Effector memory CD4-positive, alpha-beta T cell (primary cell): ENCODE results near the gene SLC9A7.
"Not testable (repeated sequence)": the region's sequence is repeated elsewhere in the genome, so short reads cannot be mapped to it uniquely, and the experiment has no call there.

Experiments used
- DNase-seq, 3 donors: peaks; one replicate each; pipeline ENCODE4 v3.0.0-alpha.2; 2020
- H3K27ac ChIP-seq: 2 replicates; pipeline ENCODE4 v1.7.0; 2013; ENCODE audit warnings: mild to moderate bottlenecking, low read length, moderate library complexity; ENCODE audit not compliant: insufficient read depth, poor library complexity, severe bottlenecking
- H3K27me3 ChIP-seq: replicated peaks from 2 replicates; pipeline ENCODE4 v1.7.0; 2013; ENCODE audit warnings: mild to moderate bottlenecking, low read length; ENCODE audit not compliant: insufficient read depth, control insufficient read depth, poor library complexity, severe bottlenecking
- H3K36me3 ChIP-seq: 2 replicates; pipeline ENCODE4 v1.7.0; 2013; ENCODE audit warnings: mild to moderate bottlenecking, low read length, moderate library complexity; ENCODE audit not compliant: control insufficient read depth, insufficient read depth
- H3K4me1 ChIP-seq: 2 replicates; pipeline ENCODE4 v1.7.0; 2013; ENCODE audit warnings: low read length, mild to moderate bottlenecking; ENCODE audit not compliant: control insufficient read depth, insufficient read depth, poor library complexity, severe bottlenecking
- H3K4me3 ChIP-seq: 2 replicates; pipeline ENCODE4 v1.7.0; 2013; ENCODE audit warnings: low read length, low read depth, mild to moderate bottlenecking; ENCODE audit not compliant: insufficient read depth, poor library complexity, severe bottlenecking
- H3K9me3 ChIP-seq: 2 replicates; pipeline ENCODE4 v1.7.0; 2013; ENCODE audit warnings: mild to moderate bottlenecking, low read length, moderate library complexity; ENCODE audit not compliant: control insufficient read depth

SLC9A7 gene

DNA sequence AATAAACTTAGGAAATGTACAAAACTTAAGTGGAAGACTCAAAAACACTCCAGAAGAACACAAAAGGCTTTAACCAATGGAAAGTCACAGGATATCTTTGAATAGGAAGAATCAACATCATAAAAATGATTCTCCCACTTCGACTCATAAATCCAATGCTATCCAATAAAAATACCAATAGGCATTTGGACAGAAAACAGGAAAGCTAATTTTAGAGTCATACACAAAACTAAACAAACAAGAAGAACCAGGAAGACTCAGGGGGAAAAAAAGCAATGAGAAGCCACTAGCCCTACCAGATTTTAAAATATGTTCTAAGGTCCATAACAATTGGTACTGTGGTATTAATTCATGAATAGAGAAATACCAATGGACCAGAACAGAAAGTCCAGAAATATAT, 28.2 kb downstream of the SLC9A7 start:
- Histone ChIP-seq H3K9me3 (peaks cover 3% of the 10 kb centered on the region), H3K27me3 (no peaks in the 10 kb centered on the region), H3K4me3 (no peak overlapping the region), H3K36me3 (no peaks in the 10 kb centered on the region), H3K4me1 (no peaks in the 10 kb centered on the region), H3K27ac (no peak overlapping the region)
- no peak for DNase-seq

DNA sequence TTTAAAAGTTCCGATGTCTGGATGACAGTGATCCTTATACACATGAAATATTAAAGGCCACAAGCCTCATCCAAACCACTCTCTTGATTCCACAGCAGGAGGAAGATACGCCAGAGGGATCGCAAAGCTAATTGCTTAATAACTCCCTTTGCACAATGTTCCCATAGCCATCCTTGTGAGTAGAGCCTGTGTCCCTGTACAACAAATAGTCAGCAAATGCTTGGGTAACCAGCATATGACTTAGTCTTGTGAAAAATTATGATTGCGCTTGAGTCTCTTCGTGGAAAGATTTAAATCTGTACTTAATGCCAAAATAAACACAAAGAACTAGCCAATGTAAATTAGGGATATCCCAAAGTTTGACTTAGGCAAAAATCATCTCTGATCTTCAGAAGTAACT, 31.5 kb downstream of the SLC9A7 start:
- no peaks in the 10 kb centered on the region for H3K4me1 ChIP-seq
- H3K9me3 ChIP-seq = no peaks in the 10 kb centered on the region
- DNase-seq = no peak
- H3K27ac ChIP-seq = no peak overlapping the region
- no peak overlapping the region for H3K4me3 ChIP-seq
- H3K36me3 ChIP-seq = no peaks in the 10 kb centered on the region
- no peaks in the 10 kb centered on the region for H3K27me3 ChIP-seq

DNA sequence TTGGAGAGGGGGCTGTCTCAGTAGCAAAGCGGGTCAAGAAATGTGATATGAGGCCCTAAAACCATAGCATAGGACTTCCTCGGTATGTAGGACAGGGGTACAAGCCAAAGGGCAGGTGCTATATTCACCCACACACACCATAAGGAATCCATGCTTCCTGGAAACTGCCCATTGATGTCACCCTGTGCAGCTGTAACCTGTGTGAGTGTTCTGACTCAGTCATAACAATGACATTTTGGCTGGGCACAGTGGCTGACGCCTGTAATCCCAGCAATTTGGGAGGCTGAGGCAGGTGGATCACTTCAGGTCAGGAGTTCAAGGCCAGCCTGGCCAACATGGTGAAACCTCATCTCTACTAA, 35.4 kb downstream of the SLC9A7 start:
- H3K27ac ChIP-seq, DNase-seq: not testable (repeated sequence)

DNA sequence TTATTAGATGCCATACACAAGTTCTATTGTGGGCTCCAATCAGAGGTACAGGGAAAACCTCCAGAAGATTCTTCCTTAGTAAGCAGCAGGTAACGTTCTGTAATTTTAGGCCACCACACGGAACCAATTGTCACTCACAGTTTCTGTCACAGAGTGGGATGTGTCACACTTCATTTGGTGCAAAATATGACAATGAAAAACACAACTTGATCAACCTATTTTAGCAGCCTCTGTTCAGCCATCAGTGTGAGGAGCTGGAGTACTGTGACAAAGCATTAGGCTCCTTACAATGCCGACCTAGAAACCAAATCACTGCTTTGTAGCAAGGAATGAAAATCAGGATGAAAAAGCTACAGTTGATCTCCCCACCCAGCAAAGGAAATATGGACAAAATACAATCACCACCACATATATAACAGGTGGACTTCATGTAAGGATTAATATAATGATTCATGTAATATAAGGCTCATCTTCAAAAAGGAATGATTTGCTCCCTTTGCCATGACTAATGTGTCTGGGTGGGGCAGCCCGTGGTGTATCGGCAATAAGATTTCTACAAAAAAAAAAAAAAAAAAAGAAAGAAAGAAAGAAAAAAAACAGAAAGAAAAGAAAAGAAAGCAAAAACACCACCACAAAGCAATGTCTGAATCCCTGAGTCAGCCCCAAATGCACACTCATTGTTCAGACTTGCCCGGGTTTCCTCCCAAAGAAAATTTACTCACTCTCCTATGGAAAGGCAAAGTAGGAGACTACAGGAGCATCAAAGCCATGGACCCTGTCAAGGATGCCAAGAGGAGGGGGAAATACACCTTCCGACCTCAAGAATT, 36.0 kb downstream of the SLC9A7 start:
- H3K4me3 ChIP-seq = no peak overlapping the region
- no peaks in the 10 kb centered on the region for H3K27me3 ChIP-seq
- no peak for DNase-seq
- no peaks in the 10 kb centered on the region for H3K4me1 ChIP-seq
- H3K9me3 ChIP-seq = no peaks in the 10 kb centered on the region
- H3K36me3 ChIP-seq = no peaks in the 10 kb centered on the region
- H3K27ac ChIP-seq = no peak overlapping the region

More for the DNA sequence above, 35.4 kb downstream of the SLC9A7 start:
- H3K4me3 ChIP-seq, H3K4me1 ChIP-seq, H3K27me3 ChIP-seq, H3K36me3 ChIP-seq, H3K9me3 ChIP-seq: not testable (repeated sequence)

DNA sequence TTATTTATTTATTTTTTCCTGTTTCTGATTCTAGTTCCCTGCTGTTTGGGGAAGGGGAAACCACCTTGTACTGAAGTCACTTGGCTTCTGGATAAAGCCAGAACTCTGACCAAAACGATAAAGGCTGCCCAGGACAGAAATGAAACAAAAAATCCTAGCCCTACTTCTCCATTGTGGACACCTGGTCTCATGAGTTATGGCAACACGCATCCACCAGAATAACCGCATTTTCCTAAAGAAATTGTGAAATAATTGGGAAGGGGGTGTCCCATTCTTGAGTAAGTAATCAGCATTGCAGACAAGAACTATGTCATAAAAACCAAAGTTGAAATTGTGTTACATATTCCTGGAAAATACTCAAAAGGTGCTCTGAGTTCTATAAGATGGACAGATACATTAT, 42.1 kb downstream of the SLC9A7 start:
- Histone ChIP-seq H3K4me1 (no peaks in the 10 kb centered on the region), H3K27me3 (no peaks in the 10 kb centered on the region), H3K27ac (no peak overlapping the region), H3K9me3 (no peaks in the 10 kb centered on the region), H3K4me3 (no peak overlapping the region), H3K36me3 (no peaks in the 10 kb centered on the region)
- DNase-seq = no peak

DNA sequence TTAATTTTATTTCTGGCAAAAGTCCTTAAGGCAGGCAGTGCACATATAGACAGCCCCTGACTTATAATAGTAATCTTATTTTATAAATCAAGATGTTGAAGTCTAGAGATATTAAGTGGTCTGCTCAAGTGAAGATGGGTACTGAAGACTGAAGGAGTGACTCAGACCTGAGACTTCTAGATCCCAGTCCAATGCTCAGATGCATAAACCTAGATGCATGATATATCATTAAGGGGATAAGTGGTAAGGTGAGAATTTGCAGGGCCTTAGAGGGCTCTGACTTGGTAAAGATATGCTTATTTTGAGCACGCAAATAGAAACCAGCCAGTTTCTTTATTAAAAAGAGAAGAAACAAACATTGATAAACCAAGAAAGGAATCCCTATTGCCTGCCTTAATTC, 42.9 kb downstream of the SLC9A7 start:
- Histone ChIP-seq H3K9me3 (no peaks in the 10 kb centered on the region), H3K4me3 (no peak overlapping the region), H3K27ac (no peak overlapping the region), H3K27me3 (no peaks in the 10 kb centered on the region), H3K36me3 (no peaks in the 10 kb centered on the region), H3K4me1 (no peaks in the 10 kb centered on the region)
- DNase-seq = no peak

DNA sequence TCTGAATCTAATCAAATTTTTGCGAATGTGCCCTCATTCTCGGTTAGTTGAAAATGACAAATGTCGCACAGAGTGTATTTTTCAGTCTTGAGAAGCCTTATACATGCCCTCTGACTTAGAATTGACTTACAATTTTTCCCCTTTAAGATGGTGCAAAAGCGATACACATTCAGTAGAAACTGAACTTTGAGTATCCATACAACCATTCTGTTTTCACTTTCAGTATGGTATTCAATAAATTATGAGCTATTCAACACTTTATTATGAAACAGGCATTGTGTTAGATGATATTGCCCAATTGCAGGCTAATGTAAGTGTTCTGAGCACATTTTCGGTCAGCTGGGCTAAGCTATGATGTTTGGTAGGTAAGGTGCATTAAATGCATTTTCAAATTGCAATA, 43.4 kb downstream of the SLC9A7 start:
- no peak overlapping the region for H3K27ac ChIP-seq
- no peaks in the 10 kb centered on the region for H3K4me1 ChIP-seq
- no peaks in the 10 kb centered on the region for H3K36me3 ChIP-seq
- H3K4me3 ChIP-seq = no peak overlapping the region
- no peaks in the 10 kb centered on the region for H3K27me3 ChIP-seq
- DNase-seq = no peak
- no peaks in the 10 kb centered on the region for H3K9me3 ChIP-seq

DNA sequence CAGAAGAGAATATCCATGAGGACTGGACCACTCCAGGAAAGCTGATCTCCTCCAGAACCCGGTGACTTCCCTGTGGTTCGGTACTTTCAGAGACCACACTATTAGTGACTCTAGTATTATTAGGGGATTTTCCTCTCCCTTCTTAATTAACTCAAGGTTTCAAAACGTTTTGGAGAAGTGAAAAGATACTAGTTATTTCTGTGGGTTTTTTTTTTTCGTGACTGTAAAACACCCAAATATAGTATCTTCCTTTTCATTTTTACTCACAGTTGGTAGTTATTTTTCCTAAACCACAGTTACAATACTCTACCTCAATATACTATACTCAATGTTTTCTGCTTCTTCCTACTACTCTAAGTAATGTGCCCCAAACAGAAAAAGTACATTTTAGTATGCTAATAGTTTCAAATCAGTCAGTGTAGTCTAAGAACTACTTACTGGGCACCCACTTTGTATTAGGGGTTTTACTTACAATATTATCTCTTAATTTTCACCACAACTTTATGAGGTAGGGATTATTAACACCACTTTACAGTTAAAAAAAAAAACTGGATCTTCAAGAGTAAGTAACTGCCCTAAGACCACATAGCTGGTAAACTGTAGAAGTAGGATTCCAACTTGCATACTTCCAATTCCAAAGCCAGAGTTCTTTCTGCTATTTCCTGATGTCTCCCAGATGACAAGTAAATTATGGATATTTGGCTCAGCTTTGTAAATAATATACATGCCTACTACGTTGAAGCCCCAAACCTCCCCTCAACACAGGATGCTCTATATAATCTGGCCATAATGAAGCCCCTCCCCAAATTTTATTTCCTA, 45.0 kb downstream of the SLC9A7 start:
- no peaks in the 10 kb centered on the region for H3K9me3 ChIP-seq
- H3K27me3 ChIP-seq = no peaks in the 10 kb centered on the region
- H3K27ac ChIP-seq = no peak overlapping the region
- no peaks in the 10 kb centered on the region for H3K36me3 ChIP-seq
- no peaks in the 10 kb centered on the region for H3K4me1 ChIP-seq
- no peak overlapping the region for H3K4me3 ChIP-seq
- no peak for DNase-seq

DNA sequence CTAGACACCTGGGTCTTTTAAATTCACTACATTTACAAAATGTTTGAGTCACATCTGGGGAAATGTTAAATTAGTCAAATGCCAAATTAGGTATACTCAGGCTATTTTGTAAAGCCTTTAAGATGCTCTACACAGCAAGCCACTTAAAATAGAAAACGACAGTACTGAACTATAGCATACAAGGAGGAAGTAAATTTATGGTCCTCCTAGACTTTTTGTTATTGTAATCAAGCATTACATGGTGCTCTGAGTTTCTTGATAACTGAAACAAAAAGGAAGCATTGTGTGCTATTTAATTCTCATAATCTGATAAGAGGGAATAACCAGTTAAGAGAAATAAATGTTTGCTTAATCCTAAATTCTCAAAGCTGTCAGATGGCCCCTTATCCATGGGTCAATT, 46.2 kb downstream of the SLC9A7 start:
- H3K27me3 ChIP-seq = no peaks in the 10 kb centered on the region
- H3K27ac ChIP-seq = no peak overlapping the region
- H3K4me3 ChIP-seq = no peak overlapping the region
- H3K36me3 ChIP-seq = no peaks in the 10 kb centered on the region
- H3K4me1 ChIP-seq = no peaks in the 10 kb centered on the region
- H3K9me3 ChIP-seq = no peaks in the 10 kb centered on the region
- no peak for DNase-seq

DNA sequence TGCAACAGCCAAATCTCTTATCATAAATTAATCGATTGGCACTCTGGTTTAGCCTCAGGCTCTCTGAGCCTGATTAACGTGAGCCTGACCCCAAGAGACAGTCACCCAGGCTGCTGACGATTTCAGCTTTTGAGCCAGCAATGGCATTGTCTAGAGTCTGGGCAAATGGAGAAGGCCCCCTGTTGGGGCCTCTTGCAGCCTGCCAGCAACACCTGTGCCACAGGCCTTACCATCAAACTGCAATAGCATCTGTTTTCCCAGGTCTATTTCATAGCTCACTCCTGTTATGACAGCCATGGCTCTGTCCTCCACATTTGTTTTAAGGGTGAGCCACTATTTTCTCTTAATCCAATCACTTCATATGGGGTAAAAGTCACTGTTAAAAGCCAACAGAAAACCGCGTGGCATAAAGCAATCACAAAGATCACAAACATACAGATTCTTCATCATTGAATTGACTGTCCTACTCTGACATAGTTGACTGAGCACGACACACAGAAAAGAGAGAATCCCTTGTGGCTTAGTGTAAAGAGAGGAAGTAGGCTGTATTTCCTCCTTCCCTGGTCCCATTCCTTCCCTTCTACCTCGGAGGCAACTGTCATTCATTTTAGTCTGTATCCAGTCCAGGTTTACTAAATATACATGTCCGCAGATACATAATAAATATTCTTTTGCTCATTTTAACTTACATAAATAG, 47.8 kb downstream of the SLC9A7 start:
- H3K4me3 ChIP-seq = no peak overlapping the region
- no peak for DNase-seq
- H3K27ac ChIP-seq = no peak overlapping the region
- H3K36me3 ChIP-seq = no peaks in the 10 kb centered on the region
- H3K9me3 ChIP-seq = no peaks in the 10 kb centered on the region
- no peaks in the 10 kb centered on the region for H3K27me3 ChIP-seq
- no peaks in the 10 kb centered on the region for H3K4me1 ChIP-seq
